Fibroblast of the aortic adventitia (primary cell): ENCODE results near the gene FOXP3. TPM values are rescaled to one million over a fixed set of nuclear protein-coding genes. Genes with fewer than 3 reads are reported as not detected.

ENCODE experiments used
- DNase-seq: peaks from one replicate; pipeline ENCODE4 v3.0.0-alpha.2; 2010; ENCODE audit warnings: low read depth
- H3K4me3 ChIP-seq: 2 replicates; pipeline ENCODE4 v1.5.1; 2011; ENCODE audit warnings: low read depth, mild to moderate bottlenecking, control low read depth, low read length, moderate library complexity
- CTCF ChIP-seq: IDR thresholded peaks from 2 replicates; pipeline ENCODE4 v1.5.1; 2011; ENCODE audit warnings: mild to moderate bottlenecking, low read length, control low read depth, inconsistent platforms; ENCODE audit not compliant: insufficient read depth
- total RNA-seq: library from RNA; depleted of rRNA; stranded (reverse); fragments of >200 nt; gene quantifications from 2 replicates; pipeline ENCODE4 v1.2.3, GENCODE V29; 2012; ENCODE audit warnings: low replicate concordance

The FOXP3 gene
- total RNA-seq, 1 donor: not detected

GRCh38 chrX:49250066-49250465 is 14.4 kb downstream of the FOXP3 start:
- TF ChIP-seq CTCF: no peak
- DNase-seq: no peak

GRCh38 chrX:49249616-49250015 is 14.9 kb downstream of the FOXP3 start:
- no peak for TF ChIP-seq CTCF
- no peak for DNase-seq
- no peak overlapping the region for H3K4me3 ChIP-seq

More at GRCh38 chrX:49250066-49250465, 14.4 kb downstream of the FOXP3 start:
- H3K4me3 ChIP-seq: no peak overlapping the region

- TF ChIP-seq CTCF: no peak
- no peak for DNase-seq
- no peak overlapping the region for H3K4me3 ChIP-seq
These were observed 15.4 kb downstream of the FOXP3 start for GRCh38 chrX:49249071-49249470.

- TF ChIP-seq CTCF: no peak
- DNase-seq: no peak
- H3K4me3 ChIP-seq: no peak overlapping the region
These were observed 16.3 kb downstream of the FOXP3 start for GRCh38 chrX:49247916-49248811.

GRCh38 chrX:49247346-49247745 is 17.2 kb downstream of the FOXP3 start:
- TF ChIP-seq CTCF: no peak
- no peak for DNase-seq
- no peak overlapping the region for H3K4me3 ChIP-seq

- TF ChIP-seq CTCF: no peak
- no peak for DNase-seq
- H3K4me3 ChIP-seq: no peak overlapping the region
These were observed 18.0 kb downstream of the FOXP3 start for GRCh38 chrX:49246541-49246940.

- TF ChIP-seq CTCF: no peak
- no peak overlapping the region for H3K4me3 ChIP-seq
- no peak for DNase-seq
These were observed 20.3 kb downstream of the FOXP3 start for GRCh38 chrX:49244207-49244606.
